H1 (cell line): Measurements from ENCODE around the gene EXTL1. TPM values are rescaled to one million over a fixed set of nuclear protein-coding genes. Genes with fewer than 3 reads are reported as not detected.

Source experiments
- CTCF ChIA-PET: fragments of 300-600 bp; sonication (Branson Sonifier 250); formaldehyde crosslinking; loops from one replicate; lab custom pipeline; 2021; ENCODE audit not compliant: partially characterized antibody; lab: Charles Lee
- POLR2A ChIA-PET: fragments of 300-600 bp; sonication (Branson Sonifier 250); formaldehyde crosslinking; loops from one replicate; lab custom pipeline; 2021; ENCODE audit warnings: inconsistent platforms; ENCODE audit not compliant: partially characterized antibody; lab: Charles Lee
- DNase-seq, 2 experiments: peaks; one replicate each; pipeline versions ENCODE4 v3.0.0 to v3.0.0-alpha.2; 2010 to 2022; ENCODE audit warnings: low spot score in 2 of 2, low read depth in 1 of 2, mixed read lengths in 1 of 2
- FAIRE-seq: peaks from 2 replicates; lab custom pipeline; 2011; peaks lifted over from hg19 to GRCh38; lab: Jason Lieb, UNC
- H2AFZ ChIP-seq: 2 replicates; pipeline ENCODE4 v1.8.1; 2012; ENCODE audit warnings: low read length, inconsistent platforms
- H2AK5ac ChIP-seq: 2 replicates; pipeline ENCODE4 v1.6.1; 2013; ENCODE audit warnings: low read depth, low read length
- H2BK120ac ChIP-seq: replicated peaks from 2 replicates; pipeline ENCODE3; 2013; ENCODE audit warnings: low read depth, low read length, inconsistent platforms
- H2BK12ac ChIP-seq: 2 replicates; pipeline ENCODE4 v1.6.1; 2013; ENCODE audit warnings: low read depth, low read length
- H2BK15ac ChIP-seq: 2 replicates; pipeline ENCODE4 v1.6.1; 2013; ENCODE audit warnings: low read length
- H2BK20ac ChIP-seq: 2 replicates; pipeline ENCODE4 v1.6.1; 2013; ENCODE audit warnings: low read length
- H2BK5ac ChIP-seq: 2 replicates; pipeline ENCODE4 v1.6.1; 2013; ENCODE audit warnings: low read depth, low read length
- H3K14ac ChIP-seq: 2 replicates; pipeline ENCODE4 v1.6.1; 2013; ENCODE audit warnings: inconsistent platforms; ENCODE audit not compliant: insufficient read length
- H3K18ac ChIP-seq: 2 replicates; pipeline ENCODE4 v1.6.1; 2013; ENCODE audit warnings: low read length; ENCODE audit errors: extremely low read depth
- H3K23ac ChIP-seq: 2 replicates; pipeline ENCODE4 v1.6.1; 2013; ENCODE audit warnings: inconsistent platforms; ENCODE audit not compliant: insufficient read length
- H3K23me2 ChIP-seq: 2 replicates; pipeline ENCODE4 v1.6.1; 2013; ENCODE audit warnings: low read depth, low read length
- H3K27ac ChIP-seq: 2 replicates; pipeline ENCODE4 v1.6.1; 2011; ENCODE audit warnings: low read depth, low read length, inconsistent platforms
- H3K27me3 ChIP-seq, 4 experiments: replicated peaks in 1 of 4; 1 replicate in 1 of 4; 2 replicates in 3 of 4; pipeline versions ENCODE4 v1.6.1 to v1.8.1; 2011 to 2013; ENCODE audit warnings: low read length in 3 of 4, mild to moderate bottlenecking in 3 of 4, inconsistent platforms in 2 of 4, mixed read lengths in 2 of 4, moderate library complexity in 1 of 4; ENCODE audit not compliant: control insufficient read depth in 3 of 4, insufficient read depth in 3 of 4; ENCODE audit errors: extremely low read depth in 1 of 4
- H3K36me3 ChIP-seq, 4 experiments: 2 replicates each; pipeline versions ENCODE4 v1.6.1 to v1.8.1; 2011 to 2013; ENCODE audit warnings: mild to moderate bottlenecking in 4 of 4, low read length in 3 of 4, moderate library complexity in 2 of 4, control low read depth in 1 of 4, inconsistent platforms in 1 of 4; ENCODE audit not compliant: insufficient read depth in 4 of 4, control insufficient read depth in 2 of 4
- H3K4ac ChIP-seq: replicated peaks from 2 replicates; pipeline ENCODE3; 2013; ENCODE audit warnings: low read length, low read depth, mixed read lengths, inconsistent platforms; ENCODE audit not compliant: insufficient read length
- H3K4me1 ChIP-seq, 4 experiments: replicated peaks in 1 of 4; 1 replicate in 1 of 4; 2 replicates in 3 of 4; pipeline versions ENCODE4 v1.6.1 to v1.8.1; 2011 to 2013; ENCODE audit warnings: low read length in 3 of 4, inconsistent platforms in 2 of 4, mixed read lengths in 1 of 4; ENCODE audit not compliant: insufficient read depth in 4 of 4, control insufficient read depth in 3 of 4
- H3K4me2 ChIP-seq, 2 experiments: 2 replicates each; pipeline versions ENCODE4 v1.6.1 to v1.8.1; 2011 to 2013; ENCODE audit warnings: low read depth in 2 of 2, low read length in 2 of 2, control low read depth in 1 of 2, inconsistent platforms in 1 of 2, mild to moderate bottlenecking in 1 of 2; ENCODE audit not compliant: insufficient read depth in 1 of 2
- H3K4me3 ChIP-seq, 4 experiments: fragments of 200-600, 300-600 bp in 1 of 4; sonication (generic), shearing (Covaris generic), sonication (Bioruptor Twin) in 1 of 4; 2 replicates each; pipeline versions ENCODE4 v1.5.1 to v1.8.1; 2011 to 2016; ENCODE audit warnings: low read length in 4 of 4, low read depth in 3 of 4, control low read depth in 2 of 4, inconsistent platforms in 2 of 4, mild to moderate bottlenecking in 2 of 4, mixed read lengths in 1 of 4, moderate library complexity in 1 of 4; ENCODE audit not compliant: insufficient read depth in 2 of 4; ENCODE audit errors: extremely low read depth in 1 of 4
- H3K56ac ChIP-seq: replicated peaks from 2 replicates; pipeline ENCODE3; 2013; ENCODE audit warnings: low read depth, mild to moderate bottlenecking, mixed read lengths, low read length, inconsistent platforms; ENCODE audit not compliant: insufficient read length
- H3K79me1 ChIP-seq: 2 replicates; pipeline ENCODE4 v1.6.1; 2013; ENCODE audit warnings: low read depth, low read length, control low read depth
- H3K79me2 ChIP-seq, 2 experiments: 2 replicates each; pipeline versions ENCODE4 v1.6.1 to v1.8.1; 2012 to 2013; ENCODE audit warnings: low read length in 2 of 2, mild to moderate bottlenecking in 2 of 2, inconsistent platforms in 1 of 2; ENCODE audit not compliant: insufficient read depth in 2 of 2, control insufficient read depth in 1 of 2
- H3K9ac ChIP-seq, 4 experiments: replicated peaks in 1 of 4; 1 replicate in 1 of 4; 2 replicates in 3 of 4; pipeline versions ENCODE4 v1.6.1 to v1.8.1; 2011 to 2013; ENCODE audit warnings: low read depth in 3 of 4, low read length in 3 of 4, control low read depth in 2 of 4, mild to moderate bottlenecking in 2 of 4, moderate library complexity in 2 of 4, inconsistent platforms in 1 of 4; ENCODE audit errors: extremely low read depth in 1 of 4
- H3K9me3 ChIP-seq, 2 experiments: 2 replicates each; pipeline versions ENCODE4 v1.6.1 to v1.8.1; 2012 to 2013; ENCODE audit warnings: mild to moderate bottlenecking in 2 of 2, moderate library complexity in 2 of 2, control low read depth in 1 of 2, inconsistent platforms in 1 of 2, low read depth in 1 of 2, low read length in 1 of 2, mixed read lengths in 1 of 2; ENCODE audit not compliant: insufficient read depth in 2 of 2
- H4K20me1 ChIP-seq, 2 experiments: replicated peaks in 1 of 2; 2 replicates each; pipeline versions ENCODE3 to v1.8.1; 2011 to 2013; ENCODE audit warnings: inconsistent platforms in 2 of 2, low read length in 2 of 2, mild to moderate bottlenecking in 1 of 2; ENCODE audit not compliant: insufficient read depth in 2 of 2, control insufficient read depth in 1 of 2
- H4K5ac ChIP-seq: 2 replicates; pipeline ENCODE4 v1.6.1; 2013; ENCODE audit warnings: low read length, low read depth, mixed read lengths, inconsistent platforms; ENCODE audit not compliant: insufficient read length
- H4K8ac ChIP-seq: 2 replicates; pipeline ENCODE4 v1.8.0; 2013; ENCODE audit warnings: mild to moderate bottlenecking, moderate library complexity, low read length, inconsistent platforms; ENCODE audit not compliant: insufficient read depth; ENCODE audit errors: extremely low read depth
- H4K91ac ChIP-seq: replicated peaks from 2 replicates; pipeline ENCODE3; 2013; ENCODE audit warnings: low read length, mixed read lengths, inconsistent platforms; ENCODE audit not compliant: insufficient read length
- CREB1 ChIP-seq: IDR thresholded peaks from 2 replicates; pipeline ENCODE4 v1.6.1; 2012; ENCODE audit warnings: inconsistent platforms
- GABPA ChIP-seq: IDR thresholded peaks from 2 replicates; pipeline ENCODE4 v1.6.1; 2011; ENCODE audit warnings: mild to moderate bottlenecking, low read length, moderate library complexity, borderline replicate concordance; ENCODE audit not compliant: insufficient read depth
- HDAC2 ChIP-seq, 2 experiments: fragments of 300-600 bp in 1 of 2; sonication (generic) in 1 of 2; IDR thresholded peaks; 2 replicates each; pipeline ENCODE4 v1.6.1; 2011 to 2012; ENCODE audit warnings: low read depth in 2 of 2, low read length in 2 of 2, mild to moderate bottlenecking in 2 of 2, moderate library complexity in 2 of 2, borderline replicate concordance in 1 of 2, inconsistent platforms in 1 of 2
- KDM1A ChIP-seq: fragments of 200-600, 300-600 bp; sonication (generic); IDR thresholded peaks from 2 replicates; pipeline ENCODE4 v1.7.1; 2016; ENCODE audit warnings: mild to moderate bottlenecking, low read length, borderline replicate concordance
- KDM4A ChIP-seq: IDR thresholded peaks from one replicate; pipeline ENCODE4 v1.7.1; 2012; ENCODE audit warnings: low read depth, mild to moderate bottlenecking, moderate library complexity, low read length, inconsistent platforms; ENCODE audit not compliant: severe bottlenecking
- RBBP5 ChIP-seq: IDR thresholded peaks from 2 replicates; pipeline ENCODE4 v1.7.1; 2012; ENCODE audit warnings: low read depth, mild to moderate bottlenecking, inconsistent platforms, low read length, moderate library complexity, borderline replicate concordance
- SIRT6 ChIP-seq: IDR thresholded peaks from one replicate; pipeline ENCODE4 v1.7.1; 2012; ENCODE audit warnings: low read length, inconsistent platforms
- SP4 ChIP-seq: IDR thresholded peaks from 2 replicates; pipeline ENCODE4 v1.6.1; 2012; ENCODE audit warnings: low read length, inconsistent platforms
- WGBS, 2 experiments: shearing (Covaris generic) in 1 of 2; methylation state at CpG; one replicate each; pipeline versions ENCODE4 v1.1.6 to v1.1.7; 2013 to 2015; ENCODE audit warnings: low lambda C conversion rate in 2 of 2, mixed read lengths in 2 of 2, inconsistent platforms in 1 of 2, low coverage in 1 of 2, missing lambda C conversion rate in 1 of 2; ENCODE audit not compliant: insufficient replicate concordance in 2 of 2, insufficient coverage in 1 of 2, insufficient read length in 1 of 2; ENCODE audit errors: extremely low coverage in 1 of 2, missing lambda C conversion rate in 1 of 2; 5-methylcytosine and 5-hydroxymethylcytosine counted together
- polyA plus RNA-seq, 7 experiments: library from polyadenylated mRNA; depleted of rRNA in 3 of 7; stranded (reverse) in 5 of 7; unstranded in 2 of 7; fragments of >200 nt in 5 of 7; fragments of 200-250 nt in 2 of 7; gene quantifications; 1 replicate in 5 of 7; 2 replicates in 1 of 7; 4 replicates in 1 of 7; pipeline versions ENCODE4 v1.2.1 to v1.2.3, GENCODE V29; 2011 to 2013; ENCODE audit warnings: missing spikeins in 2 of 7, mixed read lengths in 2 of 7
- total RNA-seq: library from RNA; stranded (reverse); fragmentation: NEBNext Ultra II Directional; extraction: Animal tissue kit (Norgen Biotek cat#: 25700); gene quantifications from 2 replicates; pipeline ENCODE4 v1.2.1, GENCODE V29; 2021

EXTL1 gene
- total and polyA plus RNA-seq, 2 of the 8 experiments (the other 6 are each of a cell fraction or from before 2014, with no cell fraction given) = 0.89 to 1.2 TPM

GRCh38 chr1:26066857-26067256, 45.3 kb downstream of the EXTL1 start:
- Histone ChIP-seq H2AFZ (no peak overlapping the region), H2BK120ac (no peak overlapping the region), H3K23me2 (no peaks in the 10 kb centered on the region), H3K4ac (no peak overlapping the region), H2AK5ac (no peak overlapping the region), H3K27ac (no peak overlapping the region), H4K20me1 (no peaks in the 10 kb centered on the region), H2BK5ac (no peak overlapping the region), H2BK12ac (no peak overlapping the region), H3K18ac (no peak overlapping the region), H3K4me3 (no peak overlapping the region), H3K23ac (no peak overlapping the region), H3K56ac (no peak overlapping the region), H4K5ac (no peak overlapping the region), H3K36me3 (no peaks in the 10 kb centered on the region), H4K8ac (no peak overlapping the region), H3K27me3 (no peaks in the 10 kb centered on the region), H4K91ac (no peak overlapping the region), H2BK20ac (no peak overlapping the region), H3K79me1 (no peaks in the 10 kb centered on the region), H3K4me1 (peaks cover 0 to 2% (median 0%) of the 10 kb centered on the region in 4 experiments; a peak in 1 of 7 replicates), H3K4me2 (no peak overlapping the region), H3K9me3 (no peaks in the 10 kb centered on the region), H3K9ac (no peak overlapping the region), H3K79me2 (no peaks in the 10 kb centered on the region), H2BK15ac (no peak overlapping the region), H3K14ac (no peak overlapping the region)
- TF ChIP-seq KDM1A = no peak
- TF ChIP-seq RBBP5 = no peak
- TF ChIP-seq KDM4A = no peak
- no peak for TF ChIP-seq SIRT6
- TF ChIP-seq HDAC2 (IDR thresholded peaks at IDR 0.05; ENCODE audit: borderline replicate concordance in 1 of 2, low read depth in 2 of 2, low read length in 2 of 2) = no peak
- no peak for TF ChIP-seq GABPA
- no peak for TF ChIP-seq SP4
- no peak for TF ChIP-seq CREB1
- DNase-seq (no peak), FAIRE-seq (no peak)
- ChIA-PET POLR2A (interaction anchor here (1.3 kb wide), 1 partner anchor 12 kb away, joined by 3 read pairs; no protein-coding TSS in a partner anchor), CTCF (interaction anchor here (0.9 to 5.4 kb wide), 7 partner anchors 9 to 79 kb away, joined by 3 to 32 read pairs (median 5); no protein-coding TSS in a partner anchor)
- 73% methylated on average over 3 of the region's 4 CpGs; no CpG with 5 or more reads in 1 of the 2 experiments for WGBS, 2 experiments
